Measurements from ENCODE around the gene FXYD5. TPM values are rescaled to one million over a fixed set of nuclear protein-coding genes. Genes with fewer than 3 reads are reported as not detected.

The FXYD5 gene
- total RNA-seq, 4 donors from 2014 or later, result 5.2 to 23.3 (median 14.3) TPM

GRCh38 chr19:35165200-35166058, 10.9 kb downstream of the FXYD5 start:
- no peak for DNase-seq
- Histone ChIP-seq H3K4me3 (no peak overlapping the region), H3K27ac (no peak overlapping the region), H3K36me3 (peaks cover 0 to 32% of the 10 kb centered on the region in 2 donors), H3K27me3 (no peaks in the 10 kb centered on the region), H3K4me1 (no peaks in the 10 kb centered on the region), H3K9me3 (peaks cover 0 to 6% (median 0%) of the 10 kb centered on the region in 3 donors)
- no peak for ATAC-seq
- TF ChIP-seq POLR2A (IDR thresholded peaks at IDR 0.05), result no peak
- no peak for TF ChIP-seq CTCF (IDR thresholded peaks at IDR 0.05 in 4 of 5, conservative IDR thresholded peaks at IDR 0.05 in 1 of 5)
- in situ Hi-C loops (cut with MboI; ENCODE audit: low sequenced_read_pairs in 4 of 4), result no loop called here
- intact Hi-C loops (cut with DNase I; ENCODE audit: low total_unique reads), result no loop called here

DNA sequence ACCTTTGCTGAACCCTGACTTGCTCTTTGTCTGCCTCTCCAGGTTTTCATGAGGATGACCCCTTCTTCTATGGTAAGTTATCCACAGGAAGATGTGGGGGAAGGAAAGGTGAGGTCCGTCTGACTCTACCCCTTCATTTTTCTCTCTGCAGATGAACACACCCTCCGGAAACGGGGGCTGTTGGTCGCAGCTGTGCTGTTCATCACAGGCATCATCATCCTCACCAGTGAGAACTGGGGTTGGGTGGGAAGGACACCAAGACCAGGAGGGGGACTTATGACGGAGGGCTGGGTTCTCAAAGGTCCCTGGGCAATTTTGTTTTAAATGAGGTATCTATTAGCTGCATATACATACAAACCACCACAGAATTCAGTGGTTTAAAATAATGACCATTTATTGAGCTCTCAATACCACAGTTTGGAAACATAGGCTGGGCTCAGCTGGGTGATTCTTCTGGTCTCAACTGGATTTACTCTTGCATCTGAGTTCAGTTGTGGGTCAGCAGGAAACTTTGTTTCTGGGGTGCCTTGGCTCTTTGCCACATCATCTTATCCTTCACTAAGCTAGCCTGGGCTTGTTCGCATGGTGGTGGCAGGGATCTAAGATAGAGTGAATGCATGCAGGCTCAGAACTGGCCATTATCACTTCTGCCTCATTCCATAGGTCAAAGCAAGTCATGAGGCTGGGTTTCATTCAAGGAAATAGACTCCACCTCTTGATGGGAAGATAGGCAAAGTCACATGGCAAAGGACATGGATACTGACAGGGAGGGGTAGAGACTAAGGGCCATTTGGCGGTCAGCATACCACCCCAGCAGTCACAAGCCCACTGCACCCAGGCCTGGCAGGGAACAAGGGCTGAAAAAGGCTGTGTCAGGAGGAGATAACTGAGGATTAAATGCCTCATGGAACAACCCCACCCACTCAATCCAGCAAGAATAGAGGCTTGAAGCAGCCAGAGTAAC, 11.8 kb downstream of the FXYD5 start:
- in situ Hi-C loops (cut with MboI; ENCODE audit: low sequenced_read_pairs in 4 of 4), result no loop called here
- no peak for DNase-seq
- intact Hi-C loops (cut with DNase I; ENCODE audit: low total_unique reads), result no loop called here
- Histone ChIP-seq H3K27me3 (no peaks in the 10 kb centered on the region), H3K27ac (no peak overlapping the region), H3K9me3 (peaks cover 0 to 6% (median 0%) of the 10 kb centered on the region in 3 donors), H3K4me1 (no peaks in the 10 kb centered on the region), H3K36me3 (peaks cover 0 to 32% of the 10 kb centered on the region in 2 donors), H3K4me3 (no peak overlapping the region)
- no peak for ATAC-seq
- TF ChIP-seq CTCF (IDR thresholded peaks at IDR 0.05 in 4 of 5, conservative IDR thresholded peaks at IDR 0.05 in 1 of 5) (no peak), POLR2A (IDR thresholded peaks at IDR 0.05) (no peak)

- ATAC-seq (no peak), DNase-seq (no peak)
- H3K27me3 ChIP-seq, result no peaks in the 10 kb centered on the region
- TF ChIP-seq POLR2A (IDR thresholded peaks at IDR 0.05), result no peak
- TF ChIP-seq CTCF (IDR thresholded peaks at IDR 0.05 in 4 of 5, conservative IDR thresholded peaks at IDR 0.05 in 1 of 5), result no peak
- H3K9me3 ChIP-seq, result no peaks in the 10 kb centered on the region
- H3K36me3 ChIP-seq, result peaks cover 0 to 25% of the 10 kb centered on the region in 2 donors
- no peaks in the 10 kb centered on the region for H3K4me1 ChIP-seq
- H3K27ac ChIP-seq, result no peak overlapping the region
- in situ Hi-C loops (cut with MboI; ENCODE audit: low sequenced_read_pairs in 4 of 4) (no loop called here), intact Hi-C loops (cut with DNase I; ENCODE audit: low total_unique reads) (no loop called here)
- H3K4me3 ChIP-seq, result no peak overlapping the region
These were observed 12.9 kb downstream of the FXYD5 start for GRCh38 chr19:35167251-35168119.

GRCh38 chr19:35168196-35168595, 13.7 kb downstream of the FXYD5 start:
- TF ChIP-seq CTCF (IDR thresholded peaks at IDR 0.05 in 4 of 5, conservative IDR thresholded peaks at IDR 0.05 in 1 of 5) (no peak), POLR2A (IDR thresholded peaks at IDR 0.05) (no peak)
- no peak overlapping the region for H3K27ac ChIP-seq
- no peak for ATAC-seq
- no peak overlapping the region for H3K4me3 ChIP-seq
- H3K9me3 ChIP-seq, result no peaks in the 10 kb centered on the region
- intact Hi-C loops (cut with DNase I; ENCODE audit: low total_unique reads) (no loop called here), in situ Hi-C loops (cut with MboI; ENCODE audit: low sequenced_read_pairs in 4 of 4) (no loop called here)
- no peak for DNase-seq
- H3K4me1 ChIP-seq, result no peaks in the 10 kb centered on the region
- peaks cover 0 to 23% of the 10 kb centered on the region in 2 donors for H3K36me3 ChIP-seq
- no peaks in the 10 kb centered on the region for H3K27me3 ChIP-seq
